ENCODE measurements around the gene TTC36. TPM values are rescaled to one million over a fixed set of nuclear protein-coding genes. Genes with fewer than 3 reads are reported as not detected.
"Not testable (repeated sequence)": the region's sequence is repeated elsewhere in the genome, so short reads cannot be mapped to it uniquely, and the experiment has no call there.

Gene TTC36
- total RNA-seq, 1 donor from 2014 or later = 0.78 TPM

DNA sequence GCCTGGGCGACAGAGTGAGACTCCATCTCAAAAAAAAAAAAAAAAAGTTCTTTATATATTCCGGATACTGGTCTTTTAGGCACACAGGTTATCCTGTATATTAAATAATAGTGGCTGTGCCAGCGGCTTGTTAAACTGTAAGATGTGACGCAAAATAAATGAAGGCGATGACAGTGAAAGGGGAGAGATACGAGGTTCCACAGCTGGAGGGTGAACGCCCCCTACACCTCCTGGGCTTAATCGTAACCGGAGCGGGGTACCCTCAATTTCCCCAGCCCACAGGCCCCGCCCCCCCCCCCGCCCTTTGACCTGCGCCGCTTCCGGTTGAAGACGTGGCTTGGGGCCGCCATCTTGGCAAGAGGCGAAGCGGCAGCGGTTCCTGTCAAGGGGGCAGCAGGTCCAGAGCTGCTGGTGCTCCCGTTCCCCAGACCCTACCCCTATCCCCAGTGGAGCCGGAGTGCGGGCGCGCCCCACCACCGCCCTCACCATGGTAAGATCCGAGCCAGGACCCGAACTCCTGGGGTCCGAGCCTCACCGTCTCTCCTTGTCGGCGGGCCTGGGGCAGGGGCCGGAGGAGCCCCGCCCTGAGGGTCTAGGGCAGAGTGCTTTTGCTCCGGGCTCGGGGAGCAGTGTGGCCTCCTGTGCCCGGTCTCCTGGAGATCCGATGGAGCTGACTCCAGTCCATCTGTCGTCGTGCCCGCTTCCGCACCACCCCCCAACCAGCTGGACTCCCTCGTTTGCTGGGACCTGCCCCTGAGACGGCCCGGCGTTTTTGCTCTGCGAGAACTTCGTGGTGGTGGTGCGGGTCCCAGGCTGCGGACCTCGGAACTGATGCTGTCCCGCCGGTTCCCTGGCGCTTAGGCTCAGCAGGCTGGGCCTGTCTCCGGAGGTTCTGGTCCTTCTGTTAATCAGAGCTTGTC lies 45.0 kb downstream of the TTC36 start, which contains the start of gene ARCN1:
Gene ARCN1 (plus strand): TSS at position 349 of the 920 bp plus-strand sequence. CDS start 139 bp downstream, at position 488.
- H3K4me3 Mint-ChIP-seq (ENCODE audit: low read depth) = peak within 1 kb of the TSS; percentile 99
- intact Hi-C loops (cut with micrococcal nuclease) = loop anchor here (2.0 to 5.0 kb wide), 4 partner anchors 22 to 265 kb away; partner anchors contain the start of genes ATP5MG and KMT2A
- H3K9me3 Mint-ChIP-seq = no peaks in the 10 kb centered on the region
- H3K4me1 Mint-ChIP-seq (ENCODE audit: low read depth) = peaks cover 29% of the 10 kb centered on the region
- H3K36me3 Mint-ChIP-seq (ENCODE audit: low read depth) = peaks cover 33% of the 10 kb centered on the region
- no peaks in the 10 kb centered on the region for H3K27me3 Mint-ChIP-seq (ENCODE audit: low read depth)
- H3K27ac Mint-ChIP-seq = peak within 1 kb of the TSS; percentile 97
- DNase-seq (ENCODE audit: low spot score) = peak; percentile 72

GRCh38 chr11:118572981-118573550 lies 45.8 kb downstream of the TTC36 start:
- intact Hi-C loops (cut with micrococcal nuclease) = loop anchor here (2.0 to 5.0 kb wide), 4 partner anchors 22 to 266 kb away; partner anchors contain the start of genes ATP5MG and KMT2A
- Mint-ChIP-seq H3K27ac (peak overlapping the region; percentile 97), H3K36me3 (ENCODE audit: low read depth) (peaks cover 37% of the 10 kb centered on the region), H3K27me3 (ENCODE audit: low read depth) (no peaks in the 10 kb centered on the region), H3K4me3 (ENCODE audit: low read depth) (peak overlapping the region; percentile 99), H3K4me1 (ENCODE audit: low read depth) (peaks cover 29% of the 10 kb centered on the region), H3K9me3 (no peaks in the 10 kb centered on the region)
- DNase-seq (ENCODE audit: low spot score) = peak; percentile 16

- H3K36me3 Mint-ChIP-seq (ENCODE audit: low read depth) = peaks cover 42% of the 10 kb centered on the region
- intact Hi-C loops (cut with micrococcal nuclease) = loop anchor here (5.0 kb wide), 2 partner anchors 137 to 267 kb away; partner anchors contain the start of gene KMT2A
- peak overlapping the region; percentile 45 for H3K4me3 Mint-ChIP-seq (ENCODE audit: low read depth)
Measured at GRCh38 chr11:118574636-118575035, 47.4 kb downstream of the TTC36 start.

DNA sequence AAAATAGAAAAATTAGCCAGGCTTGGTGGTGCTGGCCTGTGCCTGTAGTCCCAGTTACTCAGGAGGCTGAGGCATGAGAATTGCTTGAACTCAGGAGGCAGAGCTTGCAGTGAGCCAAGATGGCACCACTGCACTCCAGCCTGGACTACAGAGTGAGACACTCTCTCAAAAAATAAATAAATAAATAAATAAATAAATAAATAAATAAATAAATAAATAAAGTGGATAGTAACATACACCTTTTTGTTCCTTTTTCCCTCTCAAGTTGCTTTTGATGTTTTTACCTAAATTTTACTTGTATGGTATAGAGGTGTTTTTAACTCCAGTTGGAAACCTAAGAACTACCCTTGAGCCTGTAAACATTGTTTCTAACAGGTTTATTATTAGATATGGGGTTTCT lies 50.7 kb downstream of the TTC36 start:
- Mint-ChIP-seq H3K36me3 (ENCODE audit: low read depth) (peaks cover 46% of the 10 kb centered on the region), H3K4me1 (ENCODE audit: low read depth) (peaks cover 22% of the 10 kb centered on the region)
- H3K27me3 Mint-ChIP-seq (ENCODE audit: low read depth); DNase-seq (ENCODE audit: low spot score); intact Hi-C loops (cut with micrococcal nuclease); H3K9me3 Mint-ChIP-seq; H3K4me3 Mint-ChIP-seq (ENCODE audit: low read depth); H3K27ac Mint-ChIP-seq: not testable (repeated sequence)

More at GRCh38 chr11:118574636-118575035, 47.4 kb downstream of the TTC36 start:
- Mint-ChIP-seq H3K27me3 (ENCODE audit: low read depth) (no peaks in the 10 kb centered on the region), H3K4me1 (ENCODE audit: low read depth) (peaks cover 29% of the 10 kb centered on the region), H3K27ac (no peak overlapping the region), H3K9me3 (no peaks in the 10 kb centered on the region)
- no peak for DNase-seq (ENCODE audit: low spot score)

Other genes starting within 250 kb of the TTC36 start
- gene CD3E, start 222.7 kb upstream of the TTC36 start, total RNA-seq = 518 and 529 TPM in 2 replicates
- 386 and 400 TPM in 2 replicates for gene CD3D, start 184.8 kb upstream of the TTC36 start, total RNA-seq
- gene CD3G, start 183.1 kb upstream of the TTC36 start, total RNA-seq = 134 and 139 TPM in 2 replicates
- gene UBE4A, start 167.9 kb upstream of the TTC36 start, total RNA-seq = 41.2 and 44.1 TPM in 2 replicates
- 237 and 266 TPM in 2 replicates for gene ATP5MG, start 125.9 kb upstream of the TTC36 start, total RNA-seq
- gene KMT2A, start 91.0 kb upstream of the TTC36 start, total RNA-seq = 61.6 and 64.2 TPM in 2 replicates
- gene TMEM25, start 3.7 kb downstream of the TTC36 start, total RNA-seq = 9.5 and 10.1 TPM in 2 replicates
- 14.2 and 15.4 TPM in 2 replicates for gene IFT46, start 38.5 kb downstream of the TTC36 start, total RNA-seq
- 132 and 133 TPM in 2 replicates for gene ARCN1, start 44.9 kb downstream of the TTC36 start, total RNA-seq
- 2.1 and 2.2 TPM in 2 replicates for gene PHLDB1, start 80.1 kb downstream of the TTC36 start, total RNA-seq
- gene TREH, start 152.2 kb downstream of the TTC36 start, total RNA-seq = not detected in 2 replicates